GM21526 (cell line): ENCODE results near the gene MCC.

Experiments
- ATAC-seq: cut with Tn5 transposase; IDR thresholded peaks from one replicate; pipeline ENCODE4 v1.9.1; 2021; ENCODE audit warnings: moderate library complexity; ENCODE audit not compliant: unreplicated experiment, low FRiP score

MCC gene

GRCh38 chr5:112975721-112976431 lies 512.4 kb downstream of the MCC start:
- peak; percentile 17 for ATAC-seq

GRCh38 chr5:112974901-112975300 lies 513.4 kb downstream of the MCC start:
- ATAC-seq: no peak

- ATAC-seq: no peak
Observed at GRCh38 chr5:112973904-112974303, 514.3 kb downstream of the MCC start.

GRCh38 chr5:112973036-112973435 lies 515.2 kb downstream of the MCC start:
- no peak for ATAC-seq
